GM21737 (cell line): ENCODE data around the gene FHAD1.
"Not testable (repeated sequence)": the region's sequence is repeated elsewhere in the genome, so short reads cannot be mapped to it uniquely, and the experiment has no call there.

Experiments
- ATAC-seq: cut with Tn5 transposase; IDR thresholded peaks from one replicate; pipeline ENCODE4 v1.9.1; 2021; ENCODE audit warnings: mild to moderate bottlenecking, moderate library complexity; ENCODE audit not compliant: unreplicated experiment

Gene FHAD1

DNA sequence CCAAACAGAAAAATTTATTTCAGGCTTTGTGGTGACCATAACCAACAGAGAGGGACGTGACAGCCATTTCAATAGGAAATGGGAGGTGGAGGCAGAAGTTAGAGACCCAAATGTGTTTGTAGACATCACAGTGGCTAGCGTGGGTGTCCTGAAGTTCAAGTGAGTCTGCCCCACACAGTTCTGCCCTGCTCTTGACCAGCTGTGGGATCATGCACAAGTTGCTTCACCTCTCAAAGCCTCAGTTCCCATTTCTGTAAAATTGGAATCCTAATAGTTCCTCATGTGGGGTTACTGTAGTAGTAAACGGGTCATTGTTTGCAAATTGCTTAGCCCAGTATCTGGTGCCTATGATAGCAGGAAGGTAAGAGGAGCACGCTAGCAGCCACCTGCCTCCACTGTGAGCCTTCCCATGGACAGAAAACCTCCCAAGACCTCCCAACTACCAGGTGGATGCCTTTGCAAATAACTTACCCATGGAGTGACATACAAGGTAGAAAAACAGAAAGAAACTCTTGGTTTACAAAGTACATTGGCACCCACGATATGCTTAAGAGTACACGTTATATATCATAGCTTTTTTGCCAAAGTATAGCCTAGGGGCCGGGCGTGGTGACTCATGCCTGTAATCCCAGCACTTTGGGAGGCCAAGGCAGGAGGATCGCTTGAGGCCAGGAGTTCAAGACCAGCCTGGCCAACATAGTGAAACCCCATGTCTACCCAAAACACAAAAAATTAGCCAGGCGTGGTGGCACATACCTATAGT is 29.1 kb downstream of the FHAD1 start:
- no peak for ATAC-seq

DNA sequence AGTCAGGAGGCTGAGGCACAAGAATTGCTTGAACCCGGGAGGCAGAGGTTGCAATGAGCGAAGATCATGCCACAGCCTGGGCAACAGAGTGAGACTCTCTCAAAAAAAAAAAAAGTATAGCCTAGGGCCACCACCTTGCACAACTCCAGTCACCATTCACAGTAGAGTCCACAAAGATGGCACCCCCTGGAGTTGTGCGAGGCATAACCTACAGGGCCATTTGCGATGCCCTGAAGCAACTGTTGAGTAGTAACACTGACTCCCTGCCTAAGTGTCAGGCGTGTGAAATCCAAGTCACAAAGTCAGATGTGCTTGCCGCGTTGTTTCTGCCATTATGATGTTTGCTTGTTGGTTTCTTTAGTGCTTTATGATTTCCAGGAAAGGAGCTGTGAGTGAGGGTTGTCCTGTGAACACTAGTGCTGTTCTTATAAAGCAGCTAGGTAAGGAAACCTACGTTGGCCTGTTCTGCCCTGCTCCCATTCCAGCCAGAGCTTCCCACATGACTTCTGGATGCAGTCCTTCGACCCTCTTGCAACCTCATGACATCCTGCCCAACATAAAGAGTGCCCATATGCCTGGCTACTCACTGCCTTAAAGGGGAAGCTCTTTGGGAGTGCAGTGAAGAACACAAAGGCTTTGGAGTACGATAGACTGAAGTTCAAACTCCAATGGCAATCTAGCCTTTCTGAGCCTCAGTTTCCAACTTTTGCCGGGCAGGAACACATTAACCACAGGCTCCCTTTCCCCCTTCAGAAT is 29.8 kb downstream of the FHAD1 start:
- no peak for ATAC-seq

DNA sequence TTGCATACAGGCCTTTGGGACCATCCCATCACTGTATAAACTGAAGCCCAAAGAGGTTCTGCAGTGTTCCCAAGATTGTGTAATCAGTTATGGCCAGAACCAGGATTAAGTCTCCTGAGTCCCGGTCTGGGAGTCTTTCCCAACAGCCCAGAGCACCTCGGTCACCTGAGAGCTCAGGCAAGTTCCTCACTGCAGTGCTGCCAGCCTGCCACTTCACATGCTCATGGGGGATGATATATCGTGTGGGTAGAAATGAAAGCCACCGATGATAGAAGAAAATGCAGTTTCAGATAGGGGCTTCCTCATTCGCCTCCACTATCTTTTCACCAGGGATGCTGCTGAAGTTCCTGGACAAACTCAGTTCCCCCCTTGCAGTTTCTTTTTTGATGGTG is 30.4 kb downstream of the FHAD1 start:
- no peak for ATAC-seq

DNA sequence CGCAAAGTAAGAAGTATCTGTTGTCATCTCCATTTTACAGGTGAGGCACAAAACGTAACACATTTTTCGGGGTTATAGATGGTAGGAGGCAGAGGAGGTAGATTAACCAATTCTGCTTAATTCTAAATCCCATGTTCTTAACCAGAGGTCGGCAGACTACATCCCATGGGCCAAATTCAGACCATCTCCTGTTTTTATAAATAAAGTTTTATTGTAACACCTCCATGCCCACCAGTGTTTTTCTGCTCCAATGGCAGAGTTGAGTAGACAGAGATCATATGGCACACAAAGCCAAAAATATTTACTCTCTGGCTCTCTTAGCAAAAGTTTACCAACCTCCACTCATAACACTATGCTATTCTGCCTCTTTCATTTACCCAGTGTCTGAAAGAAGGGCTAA is 30.9 kb downstream of the FHAD1 start:
- no peak for ATAC-seq

GRCh38 chr1:15279576-15280230 is 32.7 kb downstream of the FHAD1 start:
- ATAC-seq = no peak

GRCh38 chr1:15280416-15280815 is 33.4 kb downstream of the FHAD1 start:
- no peak for ATAC-seq

- ATAC-seq = no peak
Measured at GRCh38 chr1:15282038-15282437, 35.0 kb downstream of the FHAD1 start.

DNA sequence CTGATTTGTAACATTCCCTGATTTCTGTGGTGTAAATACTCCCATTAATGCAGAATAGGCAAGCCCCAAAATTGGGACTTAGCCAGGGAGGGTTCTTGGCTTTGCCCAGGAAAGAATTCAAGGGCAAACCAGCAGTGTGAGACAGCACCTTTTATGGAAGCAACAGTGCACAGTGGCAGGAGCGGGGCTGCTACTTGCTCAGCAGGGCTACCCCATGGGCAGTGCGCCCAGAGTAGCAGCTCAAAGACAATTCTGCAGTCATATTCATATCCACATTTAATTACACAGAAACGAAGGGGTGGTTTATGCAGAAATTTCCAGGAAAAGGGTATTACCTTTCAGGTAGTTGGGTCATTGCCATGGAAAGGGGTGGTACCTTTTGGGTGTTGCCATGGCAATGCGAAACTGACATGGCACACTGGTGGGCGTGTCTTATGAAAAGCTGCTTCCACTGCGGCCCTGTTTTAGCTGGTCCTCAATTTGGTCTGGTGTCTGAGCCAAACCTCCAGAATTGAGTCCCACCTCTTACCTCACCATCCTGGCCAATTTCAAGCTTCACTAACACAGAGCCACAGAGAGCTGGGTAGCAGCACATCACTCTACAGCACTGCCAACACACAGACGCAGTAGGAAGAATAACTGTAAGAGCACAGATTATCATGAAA is 35.9 kb downstream of the FHAD1 start:
- ATAC-seq = no peak

DNA sequence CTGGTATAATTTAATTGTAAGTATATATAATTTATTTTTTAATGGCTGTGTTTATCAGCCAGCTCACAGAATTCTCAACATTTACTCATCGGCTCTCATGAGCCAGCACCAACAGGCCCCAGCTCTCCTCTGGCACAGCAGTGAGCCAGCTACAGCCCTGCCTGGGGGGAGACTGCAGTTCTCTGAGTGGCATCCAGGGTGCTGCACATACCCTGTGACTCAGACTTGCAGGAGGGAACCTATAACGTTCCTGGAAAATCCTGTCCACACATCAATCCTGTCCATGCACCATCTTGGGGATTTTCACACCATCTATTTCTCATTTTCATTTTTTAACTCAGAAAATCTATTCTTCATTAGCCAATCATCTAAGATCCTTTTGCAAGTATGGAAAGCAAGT is 36.5 kb downstream of the FHAD1 start:
- no peak for ATAC-seq

GRCh38 chr1:15286452-15286851 is 39.4 kb downstream of the FHAD1 start:
- no peak for ATAC-seq

GRCh38 chr1:15287035-15287979 is 40.3 kb downstream of the FHAD1 start:
- ATAC-seq = no peak

DNA sequence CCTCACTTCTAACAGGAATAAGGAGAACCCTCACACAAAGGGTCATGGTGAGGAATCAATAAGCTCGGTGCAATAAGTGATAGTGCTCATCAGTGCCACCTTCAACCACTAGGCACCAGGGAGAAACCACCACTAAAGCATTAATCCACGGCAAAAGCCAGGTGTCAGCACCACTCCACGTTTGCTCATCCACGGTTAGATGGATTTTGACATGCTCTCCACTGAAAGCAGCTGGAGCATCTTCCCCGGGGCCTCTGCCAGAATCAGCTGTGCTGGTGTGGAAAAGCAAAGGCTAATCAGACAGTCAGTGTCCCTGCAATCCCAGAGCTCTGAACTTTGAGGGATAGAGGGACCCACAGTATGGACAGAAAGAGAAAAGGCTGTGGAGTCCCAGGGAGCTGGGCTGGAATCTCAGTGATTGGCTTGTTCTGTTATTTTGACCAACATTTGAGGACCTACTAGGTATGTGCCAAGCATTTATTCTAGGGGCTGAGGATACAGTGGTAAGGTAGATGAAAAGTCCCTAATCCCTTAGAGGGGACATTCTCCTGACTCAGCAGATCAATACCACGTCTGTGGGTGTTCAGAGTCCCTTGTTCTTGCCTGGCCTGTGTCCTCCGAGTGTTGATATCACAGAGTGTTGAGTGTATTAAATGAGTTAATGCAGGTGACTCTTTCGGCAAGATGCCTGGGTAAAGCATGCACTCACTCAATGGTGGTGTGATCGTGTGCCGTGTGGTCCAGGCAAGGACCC is 41.3 kb downstream of the FHAD1 start:
- no peak for ATAC-seq

GRCh38 chr1:15289251-15289651 is 42.2 kb downstream of the FHAD1 start:
- no peak for ATAC-seq

GRCh38 chr1:15290382-15290781 is 43.4 kb downstream of the FHAD1 start:
- ATAC-seq = no peak

- ATAC-seq = no peak
Measured at GRCh38 chr1:15295696-15296095, 48.7 kb downstream of the FHAD1 start.

DNA sequence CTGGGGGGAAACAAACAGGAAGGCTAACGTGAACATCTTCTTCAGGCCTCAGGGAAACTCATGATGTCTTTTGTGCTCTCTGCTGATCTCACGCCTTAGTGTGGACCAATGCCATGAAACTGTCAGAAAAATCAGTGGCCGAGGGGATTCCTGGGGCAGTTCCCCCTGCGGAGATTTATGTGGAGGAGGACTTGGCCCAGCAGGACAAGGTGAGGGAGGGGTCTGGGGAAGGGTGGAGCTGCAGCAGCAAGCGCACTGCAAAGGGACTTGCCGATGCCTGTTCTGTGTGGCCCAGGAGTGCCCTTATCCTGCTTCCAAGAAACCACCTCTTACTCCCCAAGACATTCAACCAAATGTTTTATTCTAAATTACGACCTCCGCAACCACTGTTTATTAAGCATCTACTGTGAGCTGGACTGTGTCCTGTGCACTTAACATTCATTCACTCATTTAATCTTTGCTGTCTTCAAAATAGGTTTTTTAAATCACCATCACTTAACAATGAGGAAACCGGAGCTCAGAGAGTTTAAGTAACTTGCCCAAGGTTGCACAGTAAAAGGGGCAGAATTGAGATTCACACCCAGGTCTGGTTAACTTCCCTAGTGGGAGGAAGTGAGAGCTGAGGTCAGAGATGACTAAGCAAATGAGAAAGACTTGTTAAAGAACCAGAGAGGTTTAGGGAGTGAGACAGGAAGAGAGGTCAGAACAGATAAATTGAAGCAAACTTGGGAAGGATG is 49.7 kb downstream of the FHAD1 start:
- ATAC-seq = no peak

- ATAC-seq = not testable (repeated sequence)
Measured at GRCh38 chr1:15297975-15298374, 51.0 kb downstream of the FHAD1 start.

DNA sequence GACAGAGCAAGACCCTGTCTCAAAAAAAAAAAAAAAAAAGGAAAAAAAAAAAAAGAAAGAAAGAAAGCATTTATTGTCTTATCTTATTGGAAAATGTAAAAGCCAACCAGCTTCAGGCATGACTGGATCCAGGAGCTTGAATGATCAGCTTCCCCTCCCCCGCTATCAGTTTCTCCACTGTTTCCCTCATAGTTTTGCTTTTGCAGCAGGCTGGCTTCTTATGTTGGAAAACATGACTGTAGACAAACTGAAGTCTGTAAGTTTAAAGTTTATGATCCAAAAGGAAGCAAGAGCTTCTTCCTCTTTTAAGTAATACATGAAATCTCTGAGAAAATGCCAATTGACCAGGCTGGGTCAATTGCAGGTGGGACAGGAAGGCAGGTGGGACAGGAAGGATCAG is 52.2 kb downstream of the FHAD1 start:
- ATAC-seq = no peak

GRCh38 chr1:15299806-15300205 is 52.8 kb downstream of the FHAD1 start:
- ATAC-seq = no peak
